Astrocyte of the spinal cord (primary cell): Measurements from ENCODE around the gene TMEM127.

Source experiments
- DNase-seq: peaks from one replicate; pipeline ENCODE4 v3.0.0; 2011; ENCODE audit warnings: low read depth, low spot score
- H3K4me3 ChIP-seq: 2 replicates; pipeline ENCODE4 v1.5.1; 2011; ENCODE audit warnings: low read depth, mild to moderate bottlenecking, low read length, moderate library complexity
- in situ Hi-C: cut with HindIII; loops from 2 replicates; pipeline ENCODE4 v1.10.0; 2017; ENCODE audit warnings: low sequenced_read_pairs
- TF ChIP-seq, protein P1 (sequence below): IDR thresholded peaks from 2 replicates; pipeline ENCODE4 v1.5.1; 2012; ENCODE audit warnings: low read depth, mild to moderate bottlenecking, low read length, inconsistent platforms

TMEM127 gene

DNA sequence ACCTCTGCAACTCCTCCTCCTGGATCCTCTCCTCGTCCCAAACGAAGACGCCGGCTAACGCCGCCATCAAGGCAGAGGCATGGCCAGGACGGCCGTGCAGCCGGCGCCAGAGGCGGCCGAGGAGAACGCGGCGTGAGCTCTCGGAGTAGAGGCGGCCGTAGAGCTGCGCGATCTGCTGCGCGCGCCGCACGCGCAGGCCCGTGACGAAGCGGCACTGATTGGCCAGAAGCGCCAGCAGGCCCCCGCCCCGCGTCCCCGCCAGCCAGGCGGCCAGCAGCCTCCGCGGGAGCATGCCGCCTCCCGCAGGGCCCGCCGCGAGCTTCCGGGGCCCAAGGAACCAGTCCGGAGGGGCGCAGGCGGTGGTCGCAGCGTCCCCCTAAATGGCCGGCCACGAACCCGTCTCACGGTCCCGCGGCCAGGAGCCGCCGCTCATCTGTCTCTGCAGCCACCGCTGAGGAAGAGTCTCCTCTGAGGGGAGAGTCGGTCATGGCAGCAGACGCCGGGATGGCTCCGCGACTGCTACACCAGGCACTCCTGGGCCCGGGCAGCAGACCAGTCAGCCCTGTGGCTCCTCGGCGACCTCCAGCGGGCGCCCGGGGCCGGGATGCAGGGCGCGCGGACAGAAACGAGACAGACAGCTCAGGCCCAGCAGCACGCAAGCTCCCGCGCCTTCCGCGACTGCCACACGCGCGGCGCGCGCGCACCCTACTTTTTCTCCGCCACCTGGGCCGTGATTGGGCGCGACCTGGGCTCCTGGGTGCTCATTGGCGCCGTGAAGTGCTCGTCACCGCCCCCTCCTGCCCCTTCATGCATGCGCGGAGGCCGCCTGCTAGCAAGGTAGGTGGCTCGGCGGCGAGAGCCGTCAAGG lies 57.4 kb downstream of the TMEM127 start, which contains the start of gene STARD7:
STARD7 (minus strand) TSS at position 685 of the 868 bp plus-strand sequence; CDS start at position 292, 393 bp downstream.
- in situ Hi-C loops: no loop called here
- peak; percentile 98 for DNase-seq
- peak within 1 kb of the TSS; percentile 82 for H3K4me3 ChIP-seq
- TF ChIP-seq, protein P1, sequence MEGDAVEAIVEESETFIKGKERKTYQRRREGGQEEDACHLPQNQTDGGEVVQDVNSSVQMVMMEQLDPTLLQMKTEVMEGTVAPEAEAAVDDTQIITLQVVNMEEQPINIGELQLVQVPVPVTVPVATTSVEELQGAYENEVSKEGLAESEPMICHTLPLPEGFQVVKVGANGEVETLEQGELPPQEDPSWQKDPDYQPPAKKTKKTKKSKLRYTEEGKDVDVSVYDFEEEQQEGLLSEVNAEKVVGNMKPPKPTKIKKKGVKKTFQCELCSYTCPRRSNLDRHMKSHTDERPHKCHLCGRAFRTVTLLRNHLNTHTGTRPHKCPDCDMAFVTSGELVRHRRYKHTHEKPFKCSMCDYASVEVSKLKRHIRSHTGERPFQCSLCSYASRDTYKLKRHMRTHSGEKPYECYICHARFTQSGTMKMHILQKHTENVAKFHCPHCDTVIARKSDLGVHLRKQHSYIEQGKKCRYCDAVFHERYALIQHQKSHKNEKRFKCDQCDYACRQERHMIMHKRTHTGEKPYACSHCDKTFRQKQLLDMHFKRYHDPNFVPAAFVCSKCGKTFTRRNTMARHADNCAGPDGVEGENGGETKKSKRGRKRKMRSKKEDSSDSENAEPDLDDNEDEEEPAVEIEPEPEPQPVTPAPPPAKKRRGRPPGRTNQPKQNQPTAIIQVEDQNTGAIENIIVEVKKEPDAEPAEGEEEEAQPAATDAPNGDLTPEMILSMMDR: peak; percentile 6

DNA sequence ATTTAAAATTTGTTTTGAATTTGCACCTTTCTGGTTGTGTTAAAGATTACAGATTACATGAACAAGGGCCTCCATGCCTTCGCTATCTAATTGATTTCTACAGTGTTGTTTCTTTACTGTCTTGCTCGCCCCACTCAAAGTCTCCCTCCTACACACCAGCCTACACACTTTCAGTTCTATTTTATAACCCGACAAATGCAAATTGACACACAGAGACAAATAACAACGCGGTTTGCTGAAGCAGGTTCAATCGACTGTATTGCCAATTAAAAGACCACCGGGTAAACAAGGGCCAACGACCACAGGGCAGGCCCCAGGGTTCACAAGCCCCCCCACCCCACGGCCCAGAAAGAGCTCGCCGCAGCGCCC lies 58.0 kb downstream of the TMEM127 start:
- peak overlapping the region; percentile 82 for H3K4me3 ChIP-seq
- TF ChIP-seq, protein P1: no peak
- no peak for DNase-seq
- in situ Hi-C loops: no loop called here

DNA sequence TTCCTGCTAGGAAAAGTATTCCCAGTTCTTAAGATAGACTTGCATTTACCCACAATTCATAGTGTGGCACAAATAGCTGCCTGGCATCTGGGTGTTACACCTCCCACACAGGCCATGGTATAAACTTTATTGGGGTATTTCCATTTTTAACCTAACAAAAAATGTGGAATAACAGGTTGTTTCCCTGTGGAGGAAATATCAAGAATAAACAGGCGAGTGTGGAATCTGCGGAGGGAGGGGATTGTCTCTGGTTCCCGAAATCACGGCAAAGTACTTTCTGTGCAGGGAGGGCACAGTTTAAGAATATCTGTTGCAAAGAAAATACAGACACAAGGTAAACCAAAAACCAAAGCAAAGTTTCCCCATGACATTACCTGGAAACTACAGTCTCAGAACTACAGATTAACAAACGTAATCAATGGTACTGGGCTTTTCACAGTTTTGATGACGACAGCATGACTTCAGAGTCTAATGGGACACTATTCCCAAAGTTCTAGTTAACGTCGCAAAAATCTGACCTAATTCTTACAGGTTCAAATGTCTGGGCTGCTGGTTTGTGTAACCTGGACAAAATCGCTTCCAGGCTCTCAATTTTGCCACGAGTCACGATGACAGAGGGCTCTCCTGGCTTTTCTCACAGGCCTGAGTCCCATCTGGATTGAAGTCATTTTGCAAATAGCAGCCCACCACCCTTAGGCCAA lies 58.6 kb downstream of the TMEM127 start:
- in situ Hi-C loops: no loop called here
- peak overlapping the region; percentile 82 for H3K4me3 ChIP-seq
- no peak for DNase-seq
- TF ChIP-seq, protein P1: no peak

DNA sequence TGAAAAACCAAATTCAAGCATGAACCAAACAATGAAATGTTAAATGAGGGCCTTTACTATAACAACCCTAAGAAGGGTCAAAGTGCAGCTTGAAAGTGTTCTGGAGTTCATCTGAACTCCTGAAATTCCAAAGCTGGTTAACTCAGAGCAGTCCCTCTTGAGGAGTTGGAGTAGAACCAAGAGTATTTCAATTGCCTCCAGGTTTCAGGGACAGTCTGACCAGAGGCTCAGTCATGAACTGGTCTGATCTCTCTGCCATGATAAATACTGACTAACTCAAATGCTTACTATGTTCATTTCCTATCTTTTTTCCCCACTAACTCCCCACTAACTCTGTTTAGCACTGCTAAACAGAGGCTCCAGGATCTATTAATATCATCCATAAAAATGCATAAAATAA lies 59.9 kb downstream of the TMEM127 start:
- TF ChIP-seq, protein P1: no peak
- peak; percentile 49 for DNase-seq
- in situ Hi-C loops: no loop called here
- no peak overlapping the region for H3K4me3 ChIP-seq

DNA sequence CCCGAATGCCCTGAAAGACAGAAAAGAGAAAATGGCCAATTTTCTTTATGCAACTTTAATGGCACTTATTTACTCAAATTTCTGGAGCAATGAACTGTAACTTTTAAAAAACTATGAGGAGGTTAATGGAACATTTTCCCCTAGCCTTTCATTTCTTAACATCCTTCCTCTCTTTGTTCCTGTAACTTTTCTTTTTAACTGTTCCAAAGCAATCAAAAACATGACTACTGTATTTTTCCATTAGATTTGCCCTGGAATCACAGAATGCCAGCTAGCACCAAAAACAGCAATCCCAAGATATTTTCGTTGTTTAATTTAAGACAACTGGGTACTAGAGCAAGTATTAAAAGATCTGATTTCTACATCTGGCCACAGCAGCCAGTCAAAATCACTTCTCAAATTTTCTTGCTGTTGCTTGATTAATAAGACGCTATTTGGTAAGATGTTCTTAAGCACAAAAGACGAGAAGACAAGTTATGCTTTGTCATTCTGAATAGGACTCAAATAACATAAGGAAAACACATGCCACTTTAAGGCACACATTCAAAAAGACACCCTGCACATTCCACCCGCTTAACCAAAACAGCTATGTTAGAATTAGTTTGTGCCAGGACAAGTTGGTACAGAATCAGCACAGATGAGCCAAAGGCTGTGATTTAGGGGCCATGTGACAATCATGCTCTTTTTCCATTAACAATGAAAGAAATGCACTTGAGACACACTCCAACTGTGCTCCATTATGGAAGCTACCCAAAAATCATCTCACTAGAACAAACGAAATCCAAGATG lies 60.8 kb downstream of the TMEM127 start:
- DNase-seq: peak; percentile 31
- TF ChIP-seq, protein P1: no peak
- no peak overlapping the region for H3K4me3 ChIP-seq
- in situ Hi-C loops: no loop called here

DNA sequence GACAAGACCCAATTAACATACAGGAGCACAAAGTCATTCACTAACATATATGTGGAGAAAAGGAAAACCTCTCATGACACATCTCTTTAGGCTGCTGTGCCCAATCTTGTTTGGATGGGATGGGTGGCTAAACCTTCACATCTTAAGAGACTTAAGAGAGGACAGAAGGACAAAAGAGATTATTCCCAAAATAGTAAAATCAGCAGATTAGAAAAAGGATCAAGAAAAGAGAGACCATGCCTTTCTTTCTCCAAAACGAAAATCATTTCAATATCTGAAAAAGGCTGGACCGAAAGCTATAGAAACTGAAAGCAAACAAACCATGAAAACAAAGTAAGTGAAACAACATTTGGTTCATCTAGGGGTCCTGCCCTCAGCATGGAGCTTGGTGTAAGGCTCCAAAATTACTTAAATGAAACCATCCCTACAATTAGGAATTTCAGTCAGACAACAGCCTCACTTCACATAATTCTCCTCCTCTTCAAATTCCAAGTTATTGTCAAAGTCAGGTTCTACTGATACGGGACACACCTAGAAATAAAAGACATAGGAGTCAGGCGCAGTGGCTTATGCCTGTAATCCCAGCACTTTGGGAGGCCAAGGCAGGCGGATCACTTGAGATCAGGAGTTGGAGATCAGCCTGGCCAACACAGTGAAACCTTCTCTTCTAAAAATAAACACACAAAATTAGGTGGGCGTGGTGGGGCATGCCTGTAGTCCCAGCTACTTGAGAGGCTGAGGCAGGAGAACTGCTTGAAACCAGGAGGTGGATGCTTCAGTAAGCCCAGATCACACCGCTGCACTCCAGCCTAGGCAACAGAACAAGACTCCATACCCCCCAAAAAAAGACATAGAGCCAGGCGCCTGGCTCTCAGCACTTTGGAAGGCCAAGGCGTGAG lies 62.4 kb downstream of the TMEM127 start:
- TF ChIP-seq, protein P1: no peak
- in situ Hi-C loops: no loop called here
- no peak overlapping the region for H3K4me3 ChIP-seq
- DNase-seq: no peak
